RWPE1 (cell line): Measurements from ENCODE around the gene UNC80.
"Not testable (repeated sequence)": the region's sequence is repeated elsewhere in the genome, so short reads cannot be mapped to it uniquely, and the experiment has no call there.

Source experiments
- CTCF ChIA-PET: fragments of 350-600 bp; sonication (Branson Sonifier 250); formaldehyde crosslinking; extraction: SDS; loops from one replicate; lab custom pipeline; 2021; lab: Yijun Ruan, JAX
- POLR2A ChIA-PET: fragments of 400-600 bp; formaldehyde crosslinking; extraction: SDS; loops from one replicate; lab custom pipeline; 2020; ENCODE audit warnings: antibody characterized with exemption; ENCODE audit not compliant: low non-redundant PET; lab: Yijun Ruan, JAX
- DNase-seq: peaks from one replicate; pipeline ENCODE4 v3.0.0; 2012; ENCODE audit warnings: low spot score
- H3K27ac ChIP-seq: fragments of 450-650 bp; 2 replicates; pipeline ENCODE4 v1.5.1; 2017
- TF ChIP-seq, protein P1 (sequence below): fragments of 450-650 bp; conservative IDR thresholded peaks from 2 replicates; pipeline ENCODE4 v1.5.1; 2017; ENCODE audit warnings: low read depth, mild to moderate bottlenecking

UNC80 gene

DNA sequence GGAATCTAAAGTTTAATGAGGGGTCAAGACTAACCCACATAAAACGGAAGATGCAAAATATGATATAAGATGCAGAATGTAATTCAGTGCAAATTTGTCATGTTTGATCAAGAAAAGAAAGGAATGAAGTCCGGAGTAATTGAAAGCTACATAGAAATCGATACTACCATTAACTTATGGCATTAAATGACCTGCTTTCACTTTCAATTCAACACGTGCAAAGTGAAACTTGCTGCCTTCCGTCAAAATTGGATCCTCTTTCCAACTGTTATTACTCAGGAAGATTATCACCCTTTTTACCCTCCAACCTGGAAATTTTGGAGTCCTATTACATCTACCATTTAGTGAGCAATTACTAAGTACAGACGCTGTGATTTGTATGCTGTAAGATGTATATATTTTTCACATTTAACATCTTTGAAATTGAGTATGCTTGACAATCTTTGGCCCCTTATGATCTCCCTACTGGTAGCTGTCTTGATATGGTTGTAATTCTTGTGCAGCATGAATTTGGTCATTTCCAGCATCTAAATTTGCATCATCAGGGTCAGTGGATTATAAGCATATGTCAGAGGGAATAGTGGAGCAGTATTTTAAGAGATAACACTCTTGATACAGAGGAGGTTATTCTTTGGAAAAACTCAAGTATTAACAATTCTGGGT lies 18.6 kb downstream of the UNC80 start:
- no peak for DNase-seq
- POLR2A ChIA-PET = no interaction called here
- H3K27ac ChIP-seq = no peak overlapping the region
- CTCF ChIA-PET = interaction anchor here (0.6 kb wide), 1 partner anchor 315 kb away, joined by 4 read pairs; no protein-coding TSS in a partner anchor
- TF ChIP-seq, protein P1, sequence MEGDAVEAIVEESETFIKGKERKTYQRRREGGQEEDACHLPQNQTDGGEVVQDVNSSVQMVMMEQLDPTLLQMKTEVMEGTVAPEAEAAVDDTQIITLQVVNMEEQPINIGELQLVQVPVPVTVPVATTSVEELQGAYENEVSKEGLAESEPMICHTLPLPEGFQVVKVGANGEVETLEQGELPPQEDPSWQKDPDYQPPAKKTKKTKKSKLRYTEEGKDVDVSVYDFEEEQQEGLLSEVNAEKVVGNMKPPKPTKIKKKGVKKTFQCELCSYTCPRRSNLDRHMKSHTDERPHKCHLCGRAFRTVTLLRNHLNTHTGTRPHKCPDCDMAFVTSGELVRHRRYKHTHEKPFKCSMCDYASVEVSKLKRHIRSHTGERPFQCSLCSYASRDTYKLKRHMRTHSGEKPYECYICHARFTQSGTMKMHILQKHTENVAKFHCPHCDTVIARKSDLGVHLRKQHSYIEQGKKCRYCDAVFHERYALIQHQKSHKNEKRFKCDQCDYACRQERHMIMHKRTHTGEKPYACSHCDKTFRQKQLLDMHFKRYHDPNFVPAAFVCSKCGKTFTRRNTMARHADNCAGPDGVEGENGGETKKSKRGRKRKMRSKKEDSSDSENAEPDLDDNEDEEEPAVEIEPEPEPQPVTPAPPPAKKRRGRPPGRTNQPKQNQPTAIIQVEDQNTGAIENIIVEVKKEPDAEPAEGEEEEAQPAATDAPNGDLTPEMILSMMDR = no peak

DNA sequence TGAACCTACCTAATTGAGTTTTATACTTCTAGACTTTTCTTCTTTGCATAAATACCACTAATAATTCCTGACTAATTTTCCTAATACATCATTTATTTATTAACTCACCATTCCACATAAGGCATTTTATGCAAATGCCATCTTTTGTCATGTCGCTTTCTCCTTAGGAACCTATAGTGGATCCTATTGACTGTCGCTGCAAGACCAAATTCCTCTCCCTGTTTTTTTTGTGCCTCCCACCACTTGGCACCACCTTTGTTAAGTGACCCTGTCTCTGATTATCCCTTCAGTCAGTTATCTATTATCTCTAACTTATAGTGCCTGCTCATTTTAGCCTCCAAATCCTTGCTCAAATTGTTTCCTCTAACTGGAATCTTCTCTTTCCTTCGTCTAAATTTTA lies 19.5 kb downstream of the UNC80 start:
- ChIA-PET POLR2A (no interaction called here), CTCF (no interaction called here)
- no peak for DNase-seq
- TF ChIP-seq, protein P1 = no peak
- no peak overlapping the region for H3K27ac ChIP-seq

DNA sequence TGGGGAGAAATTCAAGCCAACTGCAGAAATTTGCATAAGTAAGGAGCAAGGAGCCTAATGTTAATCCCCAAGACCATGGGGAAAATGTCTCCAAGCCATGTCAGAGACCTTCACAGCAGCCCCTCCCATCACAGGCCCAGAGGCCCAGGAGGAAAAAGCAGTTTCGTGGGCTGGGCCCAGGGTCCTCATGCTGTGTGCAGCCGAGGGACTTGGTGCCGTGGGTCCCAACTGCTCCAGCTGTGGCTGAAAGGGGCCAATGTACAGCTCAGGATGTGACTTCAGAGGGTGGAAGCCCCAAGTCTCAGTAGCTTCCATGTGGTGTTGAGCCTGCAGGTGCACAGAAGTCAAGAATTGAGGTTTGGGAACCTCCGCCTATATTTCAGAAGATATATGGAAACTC lies 23.8 kb downstream of the UNC80 start:
- POLR2A ChIA-PET, H3K27ac ChIP-seq, DNase-seq: not testable (repeated sequence)
- CTCF ChIA-PET = interaction anchor here (0.6 kb wide), 1 partner anchor 56 kb away, joined by 3 read pairs; no protein-coding TSS in a partner anchor

DNA sequence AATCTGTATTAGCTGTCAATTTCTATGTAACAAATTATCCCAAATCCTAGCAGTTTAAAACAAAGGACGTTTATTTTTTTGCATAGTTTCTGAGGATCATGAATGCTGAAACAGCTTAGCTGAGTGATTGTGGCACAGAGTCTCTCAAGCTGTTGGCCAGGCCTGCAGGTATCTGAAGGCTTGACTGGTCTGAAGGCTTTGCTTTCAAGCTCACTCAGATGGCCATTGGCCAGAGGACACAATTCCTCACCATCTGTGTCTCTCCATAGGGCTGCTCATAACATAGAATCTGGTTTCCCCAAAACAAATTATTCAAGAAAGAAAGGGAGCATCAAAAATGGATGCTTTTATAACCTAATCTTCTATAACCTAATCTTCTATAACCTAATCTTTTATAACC lies 33.7 kb downstream of the UNC80 start:
- TF ChIP-seq, protein P1 = no peak
- no peak for DNase-seq
- ChIA-PET CTCF (no interaction called here), POLR2A (no interaction called here)
- no peak overlapping the region for H3K27ac ChIP-seq

DNA sequence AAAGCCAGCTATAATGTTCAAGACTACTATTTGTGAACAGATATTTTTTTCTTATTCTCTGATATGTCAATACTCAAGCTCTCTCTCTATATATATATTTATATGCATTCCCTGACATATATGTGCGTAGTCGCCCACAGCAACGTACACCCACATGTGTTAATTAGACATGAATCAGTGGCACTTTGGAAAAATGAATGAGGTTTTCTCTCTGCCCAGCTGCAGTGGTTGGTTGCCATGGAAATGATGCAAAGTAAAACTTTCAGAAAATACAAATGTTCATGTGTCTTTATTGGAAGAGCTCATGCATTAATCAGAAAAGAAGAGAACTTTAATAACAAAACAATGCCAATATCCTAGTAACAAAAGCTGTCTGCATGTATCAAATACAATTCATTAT lies 34.7 kb downstream of the UNC80 start:
- CTCF ChIA-PET = interaction anchor here (0.6 to 0.8 kb wide), 2 partner anchors 9 to 66 kb away, joined by 4 read pairs; no protein-coding TSS in a partner anchor

DNA sequence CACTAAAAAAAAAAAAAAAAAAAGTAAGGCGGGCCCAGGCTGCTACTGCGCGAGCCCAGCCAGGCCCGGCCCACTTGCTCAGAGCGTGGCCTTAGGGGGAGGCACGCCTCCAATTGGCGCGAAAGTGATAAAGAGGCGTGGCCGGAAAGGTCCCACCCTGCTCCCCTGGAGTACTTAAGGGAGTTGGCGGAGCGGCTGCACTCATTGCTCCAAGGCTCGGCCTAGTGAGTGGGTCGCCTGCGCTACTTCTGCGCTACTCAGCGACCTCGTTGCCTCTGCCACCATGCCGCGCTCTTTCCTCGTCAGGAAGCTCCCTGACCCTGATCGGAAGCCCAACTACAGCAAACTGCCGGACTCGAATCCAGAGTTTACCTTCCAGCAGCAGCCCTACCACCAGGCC lies 36.9 kb downstream of the UNC80 start:
- CTCF ChIA-PET = no interaction called here
- POLR2A ChIA-PET = no interaction called here
- DNase-seq = no peak

More for the DNA sequence above, 34.7 kb downstream of the UNC80 start:
- DNase-seq = no peak
- TF ChIP-seq, protein P1 = no peak
- no peak overlapping the region for H3K27ac ChIP-seq
- POLR2A ChIA-PET = no interaction called here

DNA sequence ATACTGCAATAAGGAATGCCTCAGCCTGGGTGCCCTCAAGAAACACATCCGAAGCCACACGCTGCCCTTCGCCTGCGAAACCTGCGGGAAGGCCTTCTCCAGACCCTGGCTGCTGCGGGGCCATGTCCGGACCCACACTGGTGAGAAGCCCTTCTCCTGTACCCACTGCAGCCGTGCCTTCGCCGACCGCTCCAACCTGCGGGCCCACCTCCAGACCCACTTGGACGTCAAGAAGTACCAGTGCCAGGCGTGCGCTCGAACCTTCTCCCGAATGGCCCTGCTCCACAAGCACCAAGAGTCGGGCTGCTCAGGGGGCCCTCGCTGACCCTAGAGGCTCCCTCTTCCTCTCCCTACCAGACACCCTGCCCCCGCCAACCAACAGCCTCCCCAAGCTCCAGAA lies 37.6 kb downstream of the UNC80 start:
- CTCF ChIA-PET = interaction anchor here (0.6 kb wide), 1 partner anchor 86 kb away, joined by 5 read pairs; no protein-coding TSS in a partner anchor
- TF ChIP-seq, protein P1 = no peak
- POLR2A ChIA-PET = no interaction called here

More for the DNA sequence above, 36.9 kb downstream of the UNC80 start:
- no peak overlapping the region for H3K27ac ChIP-seq
- TF ChIP-seq, protein P1 = no peak

More for the DNA sequence above, 37.6 kb downstream of the UNC80 start:
- no peak for DNase-seq
- no peak overlapping the region for H3K27ac ChIP-seq
